Measurements from ENCODE around the gene PKNOX1.
"Not testable (repeated sequence)": the region's sequence is repeated elsewhere in the genome, so short reads cannot be mapped to it uniquely, and the experiment has no call there.

The PKNOX1 gene, protein sequence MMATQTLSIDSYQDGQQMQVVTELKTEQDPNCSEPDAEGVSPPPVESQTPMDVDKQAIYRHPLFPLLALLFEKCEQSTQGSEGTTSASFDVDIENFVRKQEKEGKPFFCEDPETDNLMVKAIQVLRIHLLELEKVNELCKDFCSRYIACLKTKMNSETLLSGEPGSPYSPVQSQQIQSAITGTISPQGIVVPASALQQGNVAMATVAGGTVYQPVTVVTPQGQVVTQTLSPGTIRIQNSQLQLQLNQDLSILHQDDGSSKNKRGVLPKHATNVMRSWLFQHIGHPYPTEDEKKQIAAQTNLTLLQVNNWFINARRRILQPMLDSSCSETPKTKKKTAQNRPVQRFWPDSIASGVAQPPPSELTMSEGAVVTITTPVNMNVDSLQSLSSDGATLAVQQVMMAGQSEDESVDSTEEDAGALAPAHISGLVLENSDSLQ

DNA sequence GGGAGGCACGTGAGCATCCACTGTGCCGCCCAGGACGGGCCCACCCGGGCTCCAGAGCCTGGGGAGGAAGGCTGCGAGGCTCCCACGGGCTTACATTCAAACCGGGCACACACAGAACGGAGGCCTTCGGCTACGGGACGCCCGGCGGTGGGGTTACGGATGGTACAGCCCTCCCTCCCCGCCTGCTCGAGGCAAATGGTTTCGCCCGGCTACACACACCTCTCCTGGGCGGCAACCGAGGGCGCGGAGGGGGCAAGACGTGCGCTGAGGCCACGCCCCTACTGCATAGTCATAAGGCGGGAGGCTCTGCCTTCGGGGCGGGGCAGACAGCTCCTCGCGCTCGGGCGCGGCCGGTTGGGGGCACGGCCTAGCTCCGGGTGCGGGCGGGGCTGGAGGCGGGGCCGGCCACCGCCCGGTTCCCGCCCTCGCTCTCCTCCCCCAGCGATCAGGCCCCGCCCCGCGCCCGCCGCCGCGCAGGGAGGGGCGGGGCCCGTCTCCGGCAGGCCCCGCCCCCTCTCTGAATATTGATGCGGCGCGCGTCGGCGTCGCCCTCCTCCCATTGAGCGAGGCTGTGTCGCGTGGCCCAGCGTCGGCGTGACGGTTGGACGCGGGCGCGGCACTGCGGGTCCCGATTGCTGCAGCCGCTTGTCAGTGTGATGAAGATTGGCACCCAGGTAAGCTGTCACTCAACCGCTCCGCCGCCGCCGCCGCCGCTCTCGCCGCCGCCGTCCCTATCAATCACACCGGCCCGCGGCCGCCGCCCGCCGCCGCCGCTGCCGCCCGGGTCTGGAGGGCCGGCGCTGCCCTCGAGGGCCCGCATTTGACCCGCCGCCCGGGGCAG is at the start of gene PKNOX1:
Gene PKNOX1 (plus strand): TSS at position 572 of the 841 bp plus-strand sequence. CDS start 29,820 bp downstream, outside the sequence.
- peak; percentile 98 for DNase-seq

DNA sequence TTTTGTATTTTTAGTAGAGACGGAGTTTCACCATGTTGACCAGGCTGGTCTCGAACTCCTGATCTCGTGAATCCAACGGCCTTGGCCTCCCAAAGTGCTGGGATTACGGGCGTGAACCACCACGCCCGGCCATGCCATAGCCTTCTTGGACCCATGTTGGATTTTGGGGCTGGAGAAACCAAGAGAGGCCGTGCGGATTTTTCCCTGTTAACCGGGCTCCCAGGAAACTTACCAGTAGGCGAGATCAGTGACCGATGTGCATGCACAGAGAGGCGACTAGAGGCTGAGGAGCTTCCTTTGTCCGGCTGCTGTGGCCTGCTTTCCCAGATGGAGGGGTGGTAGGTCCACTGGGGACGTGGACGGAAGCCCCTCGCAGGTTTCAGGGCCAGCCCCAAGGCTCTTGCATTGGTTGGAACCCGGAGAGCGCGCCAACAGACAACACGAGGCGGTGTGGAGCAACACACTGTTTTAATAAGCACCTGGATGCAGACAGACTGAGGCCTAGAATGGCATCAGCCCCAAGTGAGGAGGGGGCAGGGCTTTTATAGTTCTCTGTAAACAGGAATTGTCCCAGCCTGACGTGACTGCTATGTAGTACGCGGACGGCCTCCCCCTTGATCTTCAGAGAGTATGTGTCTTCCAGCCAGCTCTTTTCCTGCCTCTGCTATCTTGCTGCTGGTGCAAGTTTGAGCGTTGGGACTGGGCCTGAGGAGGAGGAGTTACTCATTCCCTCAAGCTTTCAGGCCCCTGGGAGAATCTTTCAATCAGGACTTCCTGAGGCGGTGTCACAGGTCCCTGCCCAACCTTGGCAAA is 49.0 kb upstream of the PKNOX1 start, which contains the start of gene ERVH48-1:
Gene ERVH48-1 (minus strand): TSS at position 517 of the 813 bp plus-strand sequence. CDS start 6,624 bp downstream, outside the sequence.
- no peak for DNase-seq

DNA sequence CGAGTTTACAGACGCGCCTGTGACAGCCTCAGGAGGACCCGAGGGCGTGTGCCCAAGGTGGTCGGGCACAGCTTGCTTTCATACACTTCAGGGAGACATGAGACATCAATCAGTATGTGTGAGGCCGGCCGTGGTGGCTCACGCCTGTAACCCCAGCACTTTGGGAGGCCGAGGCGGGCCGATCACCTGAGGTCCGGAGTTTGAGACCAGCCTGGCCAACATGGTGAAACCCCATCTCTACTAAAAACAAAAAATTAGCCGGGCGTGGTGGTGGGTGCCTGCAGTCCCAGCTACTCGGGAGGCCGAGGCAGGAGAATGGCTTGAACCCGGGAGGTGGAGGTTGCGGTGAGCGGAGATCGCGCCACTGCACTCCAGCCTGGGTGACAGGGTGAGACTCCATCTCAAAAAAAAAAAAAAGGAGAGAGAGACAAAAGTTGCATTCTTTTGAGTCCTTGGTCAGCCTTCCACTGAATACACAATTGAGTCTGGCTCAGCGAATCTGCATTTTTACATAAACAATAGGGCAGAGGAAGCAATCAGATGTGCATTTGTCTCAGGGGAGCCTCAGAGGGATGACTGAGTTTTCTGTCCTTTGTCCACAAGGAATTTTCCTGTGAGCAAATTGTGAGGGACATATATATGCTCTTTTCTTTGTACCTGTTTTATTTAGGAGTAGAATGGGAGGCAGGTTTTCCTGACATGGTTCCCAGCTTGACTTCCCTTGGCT is 46.7 kb upstream of the PKNOX1 start:
- not testable (repeated sequence) for DNase-seq

DNA sequence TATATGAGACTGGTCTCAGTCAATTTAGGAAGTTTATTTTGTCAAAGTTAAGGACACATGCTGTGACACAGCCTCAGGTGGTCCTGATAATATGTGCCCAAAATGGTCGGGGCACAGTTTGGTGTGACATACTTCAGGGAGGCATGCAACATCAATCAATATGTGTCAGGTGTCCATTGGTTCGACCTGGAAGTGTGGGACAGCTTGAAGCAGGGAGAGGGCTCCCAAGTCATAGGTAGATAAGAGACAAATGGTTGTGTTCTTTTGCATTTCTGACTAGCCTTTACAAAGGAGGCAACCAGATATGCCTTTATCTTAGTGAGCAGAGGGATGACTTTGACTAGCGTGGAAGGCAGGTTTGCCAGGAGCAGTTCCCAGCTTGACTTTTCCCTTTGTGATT is 44.4 kb upstream of the PKNOX1 start:
- DNase-seq, result no peak

DNA sequence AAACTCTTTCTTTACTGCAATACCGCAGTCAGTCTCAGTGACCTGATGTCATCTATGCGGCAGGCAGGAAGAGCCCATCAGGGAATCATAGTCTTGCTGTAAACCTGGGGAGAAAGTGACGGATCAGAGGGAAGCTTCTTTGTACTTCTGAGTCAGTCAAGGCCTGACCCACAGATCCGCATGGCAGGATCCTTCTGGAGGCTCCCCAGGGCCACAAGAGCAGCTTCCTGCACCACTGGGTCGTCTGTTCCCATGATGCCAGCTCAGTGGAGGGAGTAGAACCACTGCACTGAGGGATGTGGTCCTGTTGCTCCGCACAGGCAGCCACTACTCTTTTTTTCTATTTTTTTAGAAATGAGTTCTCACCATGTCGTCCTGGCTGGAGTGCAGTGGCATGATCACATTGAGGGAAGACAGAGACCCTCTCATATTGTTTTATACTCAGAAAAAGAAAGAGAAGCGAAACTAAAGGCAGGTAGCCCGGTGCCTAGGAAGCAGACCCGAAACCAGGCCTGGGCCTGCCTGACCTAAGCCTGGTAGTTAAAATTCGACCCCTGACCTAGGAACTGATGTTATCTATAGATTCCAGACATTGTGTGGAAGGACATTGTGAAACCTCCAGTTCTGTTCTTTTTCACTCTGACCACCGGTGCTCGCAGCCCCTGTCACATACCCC is 42.7 kb upstream of the PKNOX1 start:
- no peak for DNase-seq

DNA sequence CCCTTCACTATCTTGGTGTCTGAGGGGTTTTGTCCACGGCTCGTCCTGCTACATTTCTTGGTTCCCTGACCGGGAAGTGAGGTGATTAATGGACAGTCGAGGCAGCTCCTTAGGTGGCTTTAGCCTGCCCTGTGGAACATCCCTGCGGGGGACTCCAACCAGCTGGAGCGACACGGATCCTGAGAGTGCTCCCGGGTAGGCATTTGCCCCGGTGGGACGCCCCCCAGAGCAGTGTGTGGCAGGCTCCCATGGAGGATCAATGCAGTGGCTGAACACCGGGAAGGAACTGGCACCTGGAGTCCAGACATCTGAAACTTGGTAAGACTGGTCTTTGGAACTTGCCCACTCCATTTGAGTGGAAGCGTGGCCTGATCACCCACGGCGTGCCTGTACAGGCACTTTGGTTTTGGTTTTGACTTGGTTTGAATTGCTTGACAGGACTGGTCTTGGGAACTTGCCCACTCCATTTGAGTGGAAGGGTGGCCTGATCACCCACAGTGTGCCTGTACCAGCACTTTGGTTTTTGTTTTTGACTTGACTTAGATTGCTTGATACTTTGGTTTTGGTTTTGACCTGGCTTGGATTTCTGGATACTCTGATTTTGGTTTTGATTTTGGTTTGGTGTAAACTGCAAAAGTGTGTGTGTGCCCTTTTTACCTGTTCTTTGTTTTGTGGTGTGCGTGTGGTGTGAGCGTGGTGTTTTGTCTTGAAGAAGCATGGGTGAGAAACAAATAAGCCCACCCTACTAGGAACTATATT is 41.8 kb upstream of the PKNOX1 start:
- not testable (repeated sequence) for DNase-seq

DNA sequence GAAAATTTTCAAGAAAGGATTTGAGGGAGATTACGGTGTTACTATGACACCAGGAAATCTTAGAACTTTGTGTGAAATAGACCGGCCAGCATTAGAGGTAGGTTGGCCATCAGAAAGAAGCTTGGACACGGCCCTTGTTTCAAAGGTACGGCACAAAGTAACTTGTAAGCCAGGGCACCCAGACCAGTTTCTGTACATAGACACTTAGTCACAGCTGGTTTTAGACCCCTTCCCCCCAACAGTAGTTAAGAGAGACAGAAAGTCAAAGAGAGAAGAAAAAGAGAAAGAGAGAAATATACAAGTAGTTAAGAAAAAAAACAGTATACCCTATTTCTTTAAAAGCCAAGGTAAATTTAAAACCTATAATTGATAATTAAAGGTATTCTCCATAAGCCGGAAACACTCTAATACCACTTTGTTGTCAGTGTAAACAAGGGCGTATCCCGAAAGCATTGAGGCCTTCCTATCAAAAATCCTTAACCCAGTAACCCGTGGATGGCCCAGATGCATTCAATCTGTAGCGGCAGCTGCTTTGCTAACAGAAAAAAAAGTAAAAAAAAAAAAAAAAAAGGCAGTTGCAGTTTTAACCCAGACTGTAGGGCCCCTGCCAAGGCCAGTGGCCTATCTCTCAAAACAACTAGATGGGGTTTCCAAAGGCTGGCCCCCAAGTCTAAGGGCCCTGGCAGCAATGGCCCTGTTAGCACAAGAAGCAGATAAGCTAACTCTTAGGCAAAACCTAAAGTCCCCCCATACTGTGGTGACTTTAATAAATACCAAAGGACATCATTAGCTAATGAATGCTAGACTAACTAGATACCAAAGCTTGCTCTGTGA is 41.0 kb upstream of the PKNOX1 start:
- peak; percentile 9 for DNase-seq

DNA sequence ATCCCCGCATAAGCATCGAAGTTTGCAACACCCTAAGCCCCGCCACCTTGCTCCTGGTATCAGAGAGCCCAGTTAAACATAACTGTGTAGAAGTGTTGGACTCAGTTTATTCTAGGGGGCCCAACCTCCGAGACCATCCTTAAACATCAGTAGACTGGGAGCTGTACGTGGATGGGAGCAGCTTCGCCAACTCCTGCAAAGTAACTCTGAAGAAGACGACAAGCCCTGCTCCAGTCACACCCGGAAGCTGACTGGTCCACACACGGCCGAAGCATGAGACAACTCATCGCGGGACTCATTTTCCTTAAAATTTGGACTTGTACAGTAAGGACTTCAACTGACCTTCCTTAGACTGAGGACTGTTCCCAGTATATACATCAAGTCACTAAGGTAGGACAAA is 40.4 kb upstream of the PKNOX1 start:
- not testable (repeated sequence) for DNase-seq

DNA sequence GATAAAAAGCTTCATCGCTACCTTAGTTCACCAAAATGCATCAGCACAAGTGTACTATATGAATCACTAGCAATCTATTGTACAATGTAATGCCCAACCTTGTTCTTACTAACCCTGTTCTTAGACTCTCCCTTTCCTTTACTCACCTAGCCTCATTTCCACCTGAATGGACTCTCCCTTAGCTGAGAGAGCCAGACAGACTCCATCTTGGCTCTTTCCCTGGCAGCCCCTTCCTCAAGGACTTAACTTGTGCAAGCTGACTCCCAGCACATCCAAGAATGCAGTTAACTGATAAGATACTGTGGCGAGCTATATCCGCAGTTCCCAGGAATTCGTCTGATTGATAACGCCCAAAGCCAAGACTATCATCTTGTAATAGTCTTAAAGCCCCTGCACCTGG is 38.0 kb upstream of the PKNOX1 start:
- DNase-seq, result not testable (repeated sequence)

DNA sequence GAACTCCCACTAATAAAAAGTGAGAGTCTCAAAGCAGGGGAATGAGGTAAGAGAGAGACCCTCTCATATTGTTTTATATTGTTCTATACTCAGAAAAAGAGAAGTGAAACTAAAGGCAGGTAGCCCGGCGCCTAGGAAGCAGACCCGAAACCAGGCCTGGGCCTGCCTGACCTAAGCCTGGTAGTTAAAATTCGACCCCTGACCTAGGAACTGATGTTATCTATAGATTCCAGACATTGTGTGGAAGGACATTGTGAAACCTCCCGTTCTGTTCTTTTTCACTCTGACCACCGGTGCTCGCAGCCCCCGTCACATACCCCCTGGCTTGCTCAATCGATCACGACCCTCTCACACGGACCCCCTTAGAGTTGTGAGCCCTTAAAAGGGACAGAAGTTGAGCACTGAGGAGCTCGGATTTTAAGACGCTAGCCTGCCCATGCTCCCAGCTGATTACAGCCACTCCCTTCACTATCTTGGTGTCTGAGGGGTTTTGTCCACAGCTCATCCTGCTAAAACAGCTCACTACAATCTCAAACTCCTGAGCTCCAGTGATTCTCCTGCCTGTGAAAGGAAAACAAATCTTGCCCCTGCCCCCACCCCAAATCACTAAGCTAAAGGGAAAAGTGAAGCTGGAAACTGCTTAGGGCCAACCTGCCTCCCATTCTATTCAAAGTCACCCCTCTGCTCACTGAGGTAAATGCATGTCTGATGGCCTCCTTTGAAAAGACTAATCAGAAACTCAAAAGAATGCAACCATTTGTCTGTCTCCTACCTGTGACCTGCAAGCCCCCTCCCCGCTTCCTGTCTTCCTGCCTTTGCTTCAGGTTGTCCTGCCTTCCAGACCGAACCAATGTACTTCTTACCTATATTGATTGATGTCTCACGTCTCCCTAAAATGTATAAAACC is 37.1 kb upstream of the PKNOX1 start:
- not testable (repeated sequence) for DNase-seq

DNA sequence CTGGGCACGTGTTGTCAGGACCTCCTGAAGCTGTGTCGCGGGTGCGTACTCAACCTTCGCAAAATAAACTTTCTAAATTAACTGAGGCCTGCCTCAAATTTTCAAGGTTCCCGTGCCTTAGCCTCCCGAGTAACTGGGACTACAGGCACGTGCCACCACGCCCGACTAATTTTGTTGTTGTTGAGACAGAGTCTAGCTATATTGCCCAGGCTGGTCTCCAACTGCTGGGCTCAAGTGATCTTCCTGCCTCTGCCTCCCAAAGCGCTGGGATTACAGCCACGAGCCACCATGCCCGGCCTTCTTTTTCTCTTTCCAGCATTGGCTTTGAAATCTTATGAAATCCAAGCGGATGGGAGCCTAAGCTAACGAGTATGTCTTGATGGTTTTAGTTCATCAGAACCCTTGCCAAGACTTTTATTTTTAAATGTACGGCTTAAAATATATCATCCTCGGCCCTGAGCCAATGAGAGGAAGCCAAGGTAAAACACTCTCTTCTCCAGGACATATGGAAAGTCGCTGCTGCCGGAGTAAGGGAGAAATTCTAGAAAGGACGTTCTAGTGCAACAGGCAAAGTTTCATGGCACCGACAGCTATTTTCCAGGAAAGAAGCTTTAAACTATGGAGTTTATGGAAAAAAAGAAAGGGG is 36.3 kb upstream of the PKNOX1 start:
- no peak for DNase-seq

DNA sequence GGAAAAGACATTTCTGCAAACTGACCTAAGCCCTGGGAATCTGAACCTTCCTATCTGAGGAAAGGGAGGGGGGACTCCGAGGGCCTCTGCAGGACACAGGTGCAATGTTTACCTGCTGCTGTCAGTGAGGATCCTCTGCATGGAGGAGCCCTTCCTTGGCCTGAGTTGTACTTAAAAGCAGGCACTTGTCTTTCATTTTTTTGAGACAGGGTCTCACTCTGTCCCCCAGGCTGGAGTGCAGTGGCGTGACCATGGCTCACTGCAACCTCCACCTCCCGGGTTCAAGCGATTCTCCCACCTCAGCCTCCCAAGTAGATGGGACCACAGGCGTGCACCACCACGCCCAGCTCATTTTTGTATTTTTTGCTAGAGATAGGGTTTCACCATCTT is 35.8 kb upstream of the PKNOX1 start:
- not testable (repeated sequence) for DNase-seq

DNA sequence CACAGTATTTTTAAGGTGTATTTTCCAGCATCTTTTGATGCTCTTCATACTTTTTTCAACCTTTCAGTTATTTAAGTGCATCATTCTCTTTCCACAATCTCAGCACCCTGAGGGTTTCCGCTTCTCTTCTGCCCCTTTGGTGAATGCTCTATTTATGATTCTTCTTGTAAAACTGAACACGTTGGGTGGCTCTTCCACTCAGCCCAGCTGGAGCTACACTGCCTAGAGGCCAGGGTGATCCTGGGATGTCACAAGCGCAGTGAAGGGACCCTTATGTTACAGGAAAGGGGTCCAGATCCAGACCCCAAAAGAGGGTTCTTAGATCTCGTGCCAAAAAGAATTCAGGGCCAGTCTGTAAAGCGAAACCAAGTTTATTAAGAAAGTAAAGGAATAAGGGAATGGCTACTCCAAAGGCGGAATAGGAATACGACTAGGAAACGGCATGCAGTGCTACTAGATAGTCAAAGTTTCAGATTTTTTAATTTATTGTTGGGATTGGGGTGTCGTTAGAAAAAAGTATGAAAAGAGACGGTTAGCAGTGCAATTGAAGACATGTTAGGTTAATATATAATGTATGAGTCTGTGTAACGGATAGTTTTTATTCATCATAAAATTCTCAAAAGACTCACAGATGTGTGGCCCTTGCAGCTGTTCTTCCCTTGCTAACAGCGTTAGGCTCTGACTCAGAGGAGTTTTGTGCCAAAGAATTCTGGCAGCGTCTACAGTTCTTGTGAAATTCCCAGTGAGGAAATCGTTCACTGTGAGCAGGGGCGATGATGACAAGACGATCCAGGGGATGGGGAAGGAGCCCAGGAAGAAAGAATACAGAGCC is 34.6 kb upstream of the PKNOX1 start:
- no peak for DNase-seq

DNA sequence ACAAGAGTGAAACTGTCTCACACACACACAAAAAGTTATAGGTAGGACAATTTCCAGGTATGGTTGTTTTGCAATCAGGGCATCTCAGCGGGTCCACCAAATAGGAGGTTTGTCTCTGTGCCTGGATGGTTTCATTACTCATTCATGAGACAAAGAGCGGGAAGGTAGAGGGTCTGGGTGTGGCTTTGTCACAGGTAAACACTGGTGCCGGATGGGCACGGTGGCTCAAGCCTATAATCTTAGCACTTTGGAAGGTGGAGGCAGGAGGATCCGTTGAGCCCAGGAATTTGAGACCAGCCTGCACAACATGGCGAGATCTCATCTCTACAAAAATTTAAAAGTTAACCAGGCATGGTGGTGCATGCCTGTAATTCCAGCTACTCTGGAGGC is 32.7 kb upstream of the PKNOX1 start:
- DNase-seq, result no peak

DNA sequence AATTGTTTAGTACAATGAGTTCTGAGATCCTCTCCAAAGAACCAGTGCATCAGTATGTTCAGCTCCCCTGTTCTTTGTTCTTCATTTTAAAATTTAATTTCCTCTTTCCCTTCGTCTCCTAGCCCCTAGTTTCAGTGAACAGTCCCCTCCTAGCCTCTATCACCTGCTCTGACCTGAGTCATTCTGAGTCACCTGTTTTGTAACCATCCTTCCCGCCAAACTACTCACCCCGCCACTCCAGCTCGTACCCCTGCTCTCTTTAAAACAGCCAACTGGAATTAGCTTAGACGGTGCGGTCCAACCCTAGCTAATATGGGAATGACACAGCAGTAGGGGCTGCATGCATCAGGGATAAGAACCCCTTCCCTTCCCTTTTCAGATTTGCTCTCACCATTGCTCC is 32.1 kb upstream of the PKNOX1 start:
- DNase-seq, result no peak

DNA sequence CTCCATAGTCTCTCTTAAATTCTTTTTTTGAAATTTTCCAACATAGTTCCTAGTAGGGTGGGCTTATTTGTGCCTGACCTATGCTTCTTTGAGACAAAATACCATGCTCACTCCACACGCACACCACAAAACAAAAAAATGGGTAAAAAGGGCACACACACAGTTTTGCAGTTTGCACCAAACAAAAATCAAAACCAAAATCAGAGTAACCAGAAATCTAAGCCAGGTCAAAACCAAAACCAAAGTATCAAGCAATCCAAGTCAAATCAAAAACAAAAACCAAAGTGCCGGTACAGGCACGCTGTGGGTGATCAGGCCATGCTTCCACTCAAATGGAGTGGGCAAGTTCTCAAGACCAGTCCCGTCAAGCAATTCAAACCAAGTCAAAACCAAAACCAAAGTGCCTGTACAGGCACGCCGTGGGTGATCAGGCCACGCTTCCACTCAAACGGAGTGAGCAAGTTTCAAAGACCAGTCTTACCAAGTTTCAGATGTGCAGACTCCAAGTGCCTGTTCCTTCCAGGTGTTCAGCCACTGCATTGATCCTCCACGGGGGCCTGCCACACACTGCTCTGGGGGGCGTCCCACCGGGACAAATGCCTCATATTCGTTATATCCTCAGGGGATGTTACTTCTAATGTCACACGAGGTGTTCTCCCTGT is 25.1 kb upstream of the PKNOX1 start:
- not testable (repeated sequence) for DNase-seq

DNA sequence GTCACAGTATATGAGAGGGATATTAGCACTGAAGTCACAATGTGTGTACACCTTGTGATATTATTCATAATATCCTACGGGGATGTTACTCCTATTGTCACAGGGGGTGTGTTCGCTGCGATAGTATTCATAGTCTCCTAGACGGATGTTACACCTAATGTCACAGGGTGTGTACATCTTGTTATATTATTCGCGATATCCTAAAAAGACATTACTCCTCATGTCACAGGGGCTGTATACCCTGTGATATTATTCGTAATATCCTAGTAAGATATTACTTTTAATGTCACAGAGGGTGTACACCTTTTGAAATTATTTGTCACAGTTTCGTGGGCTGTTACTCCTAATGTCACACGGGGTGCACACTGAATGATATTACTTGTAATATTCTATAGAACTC is 23.2 kb upstream of the PKNOX1 start:
- not testable (repeated sequence) for DNase-seq

Data from COR-L47 (cell line).